ENCODE data around the gene MFSD6. TPM values are rescaled to one million over a fixed set of nuclear protein-coding genes. Genes with fewer than 3 reads are reported as not detected.

The MFSD6 gene
- total RNA-seq, 1 experiment from 2014 or later: 20.9 TPM

DNA sequence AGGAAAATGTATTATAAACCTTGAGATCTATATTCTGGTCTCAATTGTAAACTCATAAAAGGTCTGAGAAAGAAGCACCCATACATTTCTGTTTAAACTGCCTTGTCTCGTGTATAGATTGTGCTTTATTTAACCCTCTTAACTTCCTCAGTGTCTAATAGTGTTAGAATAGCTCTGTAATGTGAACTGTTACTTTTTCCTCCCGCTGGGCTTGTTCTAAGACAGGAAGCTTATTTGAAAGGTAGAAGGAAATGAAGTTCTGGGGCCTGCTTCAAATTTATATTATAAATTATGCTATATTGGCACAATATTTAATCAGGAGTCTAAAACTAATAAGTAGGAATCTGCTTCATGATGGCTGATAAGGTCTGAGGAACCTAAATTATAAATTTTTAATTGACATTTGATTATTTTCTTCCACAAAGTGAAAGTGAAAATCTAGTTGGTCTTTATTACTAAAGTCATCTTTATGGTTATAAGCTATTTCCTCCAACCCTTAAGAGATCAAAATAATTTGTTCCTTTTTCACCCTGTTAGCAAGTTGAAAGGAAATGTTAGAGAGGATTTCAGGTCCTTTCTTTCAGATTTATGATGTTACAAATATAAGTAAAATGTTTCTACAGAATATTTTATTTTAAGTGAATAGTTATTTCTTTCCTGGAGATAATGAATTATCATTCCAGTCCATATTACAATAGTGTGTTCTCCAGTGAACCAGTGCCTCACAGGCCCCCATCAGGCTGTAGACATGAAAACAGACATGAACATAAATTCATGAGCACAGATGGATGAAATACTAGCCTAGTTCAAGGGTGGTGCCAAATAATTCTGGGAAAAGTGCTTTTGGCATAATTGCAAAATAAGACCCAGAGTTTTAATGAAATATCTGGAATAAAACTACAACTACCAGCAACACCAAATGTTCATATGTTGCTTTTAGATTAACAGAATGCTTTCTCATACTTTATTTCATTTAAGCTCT lies 7.9 kb downstream of the MFSD6 start:
- Histone ChIP-seq H3K79me2 (ENCODE audit: low read length) (no peaks in the 10 kb centered on the region), H4K20me1 (ENCODE audit: low read length) (no peaks in the 10 kb centered on the region), H2AFZ (ENCODE audit: low read length) (no peak overlapping the region), H3K27ac (ENCODE audit: low read length) (no peak overlapping the region), H3K9ac (ENCODE audit: low read length) (no peak overlapping the region), H3K9me3 (ENCODE audit: low read length) (no peaks in the 10 kb centered on the region), H3K4me2 (ENCODE audit: low read length) (no peak overlapping the region), H3K36me3 (ENCODE audit: low read depth, low read length) (no peaks in the 10 kb centered on the region), H3K4me1 (ENCODE audit: insufficient read depth, low read length) (no peaks in the 10 kb centered on the region), H3K27me3 (ENCODE audit: low read length) (no peaks in the 10 kb centered on the region), H3K4me3 (ENCODE audit: low read length) (no peak overlapping the region), H3F3A (ENCODE audit: low read length, unreplicated experiment) (no peaks in the 10 kb centered on the region), H3K9me2 (replicated peaks; ENCODE audit: low read length) (no peaks in the 10 kb centered on the region)
- ATAC-seq: no peak
- ChIA-PET CTCF (no interaction called here), POLR2A (ENCODE audit: unreplicated experiment) (no interaction called here)
- no peak for DNase-seq
- BruUV-seq (replicated peaks): no TSS peak
- intact Hi-C loops (cut with micrococcal nuclease): no loop called here
- TF ChIP-seq EZH2phosphoT487 (IDR thresholded peaks at IDR 0.05; ENCODE audit: borderline replicate concordance, low read length): no peak
- TF ChIP-seq EZH2 (IDR thresholded peaks at IDR 0.05; ENCODE audit: low read length, unreplicated experiment): no peak
- TF ChIP-seq, protein P1, sequence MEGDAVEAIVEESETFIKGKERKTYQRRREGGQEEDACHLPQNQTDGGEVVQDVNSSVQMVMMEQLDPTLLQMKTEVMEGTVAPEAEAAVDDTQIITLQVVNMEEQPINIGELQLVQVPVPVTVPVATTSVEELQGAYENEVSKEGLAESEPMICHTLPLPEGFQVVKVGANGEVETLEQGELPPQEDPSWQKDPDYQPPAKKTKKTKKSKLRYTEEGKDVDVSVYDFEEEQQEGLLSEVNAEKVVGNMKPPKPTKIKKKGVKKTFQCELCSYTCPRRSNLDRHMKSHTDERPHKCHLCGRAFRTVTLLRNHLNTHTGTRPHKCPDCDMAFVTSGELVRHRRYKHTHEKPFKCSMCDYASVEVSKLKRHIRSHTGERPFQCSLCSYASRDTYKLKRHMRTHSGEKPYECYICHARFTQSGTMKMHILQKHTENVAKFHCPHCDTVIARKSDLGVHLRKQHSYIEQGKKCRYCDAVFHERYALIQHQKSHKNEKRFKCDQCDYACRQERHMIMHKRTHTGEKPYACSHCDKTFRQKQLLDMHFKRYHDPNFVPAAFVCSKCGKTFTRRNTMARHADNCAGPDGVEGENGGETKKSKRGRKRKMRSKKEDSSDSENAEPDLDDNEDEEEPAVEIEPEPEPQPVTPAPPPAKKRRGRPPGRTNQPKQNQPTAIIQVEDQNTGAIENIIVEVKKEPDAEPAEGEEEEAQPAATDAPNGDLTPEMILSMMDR (conservative IDR thresholded peaks at IDR 0.05; ENCODE audit: low read depth, low read length): no peak

DNA sequence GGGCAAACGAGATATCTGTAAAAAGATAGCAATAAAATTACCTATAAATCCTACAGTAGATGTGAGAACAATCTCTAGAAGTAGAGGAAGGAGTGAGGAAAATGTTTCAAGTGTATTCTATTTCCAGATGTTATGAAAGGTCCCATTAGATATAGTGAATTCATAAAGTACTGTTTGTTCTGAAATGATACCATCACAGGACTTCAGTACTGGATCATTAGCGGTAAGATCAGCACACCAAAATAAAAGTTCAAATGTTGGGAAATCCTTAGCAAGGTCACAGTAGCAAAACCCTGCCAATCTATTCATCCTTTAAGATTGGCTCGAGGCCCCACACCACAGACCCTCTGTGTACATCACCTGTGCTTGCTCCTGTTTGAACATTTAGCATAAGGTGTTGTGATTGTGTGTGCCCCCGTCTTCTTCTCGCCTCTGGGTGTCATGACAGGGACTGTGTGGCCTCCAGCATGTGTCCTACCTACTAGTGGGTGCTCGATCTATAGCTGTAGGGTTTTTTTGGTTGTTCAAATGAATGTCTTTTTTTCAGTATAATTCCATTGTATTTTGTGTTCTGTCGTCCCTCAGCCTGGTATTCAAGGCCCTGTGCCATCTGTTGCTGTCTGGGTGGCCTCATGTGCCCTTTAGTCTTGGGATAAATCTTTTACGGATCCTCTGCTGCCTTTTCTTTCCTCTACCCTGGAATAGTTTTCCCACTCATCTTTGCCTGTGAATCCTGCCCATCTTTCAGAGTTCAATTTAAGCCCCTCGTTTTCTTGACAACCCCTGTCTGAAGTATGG lies 9.1 kb downstream of the MFSD6 start:
- no TSS peak for BruUV-seq (replicated peaks)
- H3K9me2 ChIP-seq (replicated peaks; ENCODE audit: low read length): no peaks in the 10 kb centered on the region
- intact Hi-C loops (cut with micrococcal nuclease): no loop called here
- H3K4me1 ChIP-seq (ENCODE audit: insufficient read depth, low read length): no peaks in the 10 kb centered on the region
- no peaks in the 10 kb centered on the region for H4K20me1 ChIP-seq (ENCODE audit: low read length)
- no peaks in the 10 kb centered on the region for H3K79me2 ChIP-seq (ENCODE audit: low read length)
- ATAC-seq: no peak
- no peak overlapping the region for H3K9ac ChIP-seq (ENCODE audit: low read length)
- POLR2A ChIA-PET (ENCODE audit: unreplicated experiment): no interaction called here
- H3K9me3 ChIP-seq (ENCODE audit: low read length): no peaks in the 10 kb centered on the region
- CTCF ChIA-PET: interaction anchor here (0.6 kb wide), 1 partner anchor 30 kb away, joined by 3 read pairs; no protein-coding TSS in a partner anchor
- H3K36me3 ChIP-seq (ENCODE audit: low read depth, low read length): no peaks in the 10 kb centered on the region
- no peak overlapping the region for H3K27ac ChIP-seq (ENCODE audit: low read length)
- H3K27me3 ChIP-seq (ENCODE audit: low read length): no peaks in the 10 kb centered on the region
- TF ChIP-seq EZH2phosphoT487 (IDR thresholded peaks at IDR 0.05; ENCODE audit: borderline replicate concordance, low read length) (no peak), EZH2 (IDR thresholded peaks at IDR 0.05; ENCODE audit: low read length, unreplicated experiment) (no peak)
- TF ChIP-seq, protein P1 (conservative IDR thresholded peaks at IDR 0.05; ENCODE audit: low read depth, low read length): no peak
- no peak overlapping the region for H3K4me2 ChIP-seq (ENCODE audit: low read length)
- H2AFZ ChIP-seq (ENCODE audit: low read length): no peak overlapping the region
- H3F3A ChIP-seq (ENCODE audit: low read length, unreplicated experiment): no peaks in the 10 kb centered on the region
- H3K4me3 ChIP-seq (ENCODE audit: low read length): no peak overlapping the region
- no peak for DNase-seq

Data from PC-3 (cell line).